ENCODE data around the gene NEK8.

DNA sequence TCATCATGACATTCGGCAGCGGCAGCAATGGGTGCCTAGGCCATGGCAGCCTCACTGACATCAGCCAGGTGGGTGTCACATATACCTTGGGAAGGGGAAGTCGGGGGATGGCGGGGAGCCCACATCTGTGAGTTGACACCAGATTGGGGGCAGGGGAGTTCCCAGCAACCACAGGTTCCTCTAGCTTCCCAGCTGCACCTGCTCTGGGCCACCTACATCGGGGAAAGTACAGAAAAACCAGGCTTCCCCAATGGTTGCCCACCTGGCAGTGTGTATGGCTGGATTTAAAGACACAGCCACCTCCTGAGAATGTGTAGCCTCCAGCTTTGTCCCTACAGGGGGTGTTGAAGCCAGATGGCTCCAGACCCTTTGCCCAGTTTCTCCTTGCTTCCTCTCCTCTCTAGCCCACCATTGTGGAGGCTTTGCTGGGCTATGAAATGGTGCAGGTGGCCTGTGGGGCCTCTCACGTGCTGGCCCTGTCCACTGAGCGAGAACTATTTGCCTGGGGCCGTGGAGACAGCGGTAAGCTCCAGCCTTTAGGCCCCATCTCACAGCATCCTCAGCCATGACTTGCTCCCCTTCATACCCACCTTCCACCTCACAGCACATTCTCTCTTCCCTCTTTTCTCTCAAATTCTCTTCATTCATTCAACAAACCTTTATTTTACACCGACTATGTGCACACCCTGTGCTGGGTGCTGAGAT is 10.2 kb downstream of the NEK8 start:
- TF ChIP-seq EP300 (IDR thresholded peaks at IDR 0.05), result no peak
- TF ChIP-seq CTCF (IDR thresholded peaks at IDR 0.05), result no peak
